MV-4-11 (cell line): ENCODE data around the gene HOXC5.

ENCODE experiments used
- DNase-seq: peaks from one replicate; lab custom pipeline; 2025; lab: John Stamatoyannopoulos, UW

The HOXC5 gene

GRCh38 chr12:54032627-54033100 lies at the start of gene HOXC5:
HOXC5 (plus strand) TSS chr12:54033050; CDS start chr12:54033123, 73 bp downstream.
- DNase-seq, result peak; percentile 67

- DNase-seq, result peak; percentile 69
Observed at GRCh38 chr12:53983568-53983949, 49.3 kb upstream of the HOXC5 start.

- peak; percentile 23 for DNase-seq
Observed at GRCh38 chr12:53983950-53984572, 48.8 kb upstream of the HOXC5 start.

DNA sequence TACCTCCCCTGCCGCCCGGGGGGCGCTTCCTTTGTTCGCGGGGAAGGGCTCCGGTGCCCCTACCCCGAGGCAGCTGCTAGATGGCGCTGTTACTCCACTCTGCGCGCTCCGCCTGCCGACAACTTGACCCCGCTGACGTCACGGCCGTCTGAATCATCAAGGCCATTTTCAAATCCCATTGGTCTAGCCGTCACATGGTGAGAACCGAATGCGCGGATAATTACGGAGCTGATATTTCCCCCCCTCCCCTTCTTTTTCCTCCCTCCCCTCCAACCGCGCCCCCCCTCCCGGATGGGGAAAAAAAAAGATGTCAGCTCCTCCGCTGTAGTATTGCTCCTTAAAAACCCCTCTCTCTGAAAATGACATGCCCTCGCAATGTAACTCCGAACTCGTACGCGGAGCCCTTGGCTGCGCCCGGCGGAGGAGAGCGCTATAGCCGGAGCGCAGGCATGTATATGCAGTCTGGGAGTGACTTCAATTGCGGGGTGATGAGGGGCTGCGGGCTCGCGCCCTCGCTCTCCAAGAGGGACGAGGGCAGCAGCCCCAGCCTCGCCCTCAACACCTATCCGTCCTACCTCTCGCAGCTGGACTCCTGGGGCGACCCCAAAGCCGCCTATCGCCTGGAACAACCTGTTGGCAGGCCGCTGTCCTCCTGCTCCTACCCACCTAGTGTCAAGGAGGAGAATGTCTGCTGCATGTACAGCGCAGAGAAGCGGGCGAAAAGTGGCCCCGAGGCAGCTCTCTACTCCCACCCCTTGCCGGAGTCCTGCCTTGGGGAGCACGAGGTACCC lies 47.8 kb upstream of the HOXC5 start, which contains the start of gene HOXC10:
HOXC10 (plus strand) TSS at position 246 of the 791 bp plus-strand sequence; CDS start at position 360, 114 bp downstream.
- DNase-seq, result peak; percentile 87

GRCh38 chr12:53985692-53985993 lies 47.2 kb upstream of the HOXC5 start:
- no peak for DNase-seq

- DNase-seq, result no peak
Observed at GRCh38 chr12:53985994-53986685, 46.7 kb upstream of the HOXC5 start.

DNA sequence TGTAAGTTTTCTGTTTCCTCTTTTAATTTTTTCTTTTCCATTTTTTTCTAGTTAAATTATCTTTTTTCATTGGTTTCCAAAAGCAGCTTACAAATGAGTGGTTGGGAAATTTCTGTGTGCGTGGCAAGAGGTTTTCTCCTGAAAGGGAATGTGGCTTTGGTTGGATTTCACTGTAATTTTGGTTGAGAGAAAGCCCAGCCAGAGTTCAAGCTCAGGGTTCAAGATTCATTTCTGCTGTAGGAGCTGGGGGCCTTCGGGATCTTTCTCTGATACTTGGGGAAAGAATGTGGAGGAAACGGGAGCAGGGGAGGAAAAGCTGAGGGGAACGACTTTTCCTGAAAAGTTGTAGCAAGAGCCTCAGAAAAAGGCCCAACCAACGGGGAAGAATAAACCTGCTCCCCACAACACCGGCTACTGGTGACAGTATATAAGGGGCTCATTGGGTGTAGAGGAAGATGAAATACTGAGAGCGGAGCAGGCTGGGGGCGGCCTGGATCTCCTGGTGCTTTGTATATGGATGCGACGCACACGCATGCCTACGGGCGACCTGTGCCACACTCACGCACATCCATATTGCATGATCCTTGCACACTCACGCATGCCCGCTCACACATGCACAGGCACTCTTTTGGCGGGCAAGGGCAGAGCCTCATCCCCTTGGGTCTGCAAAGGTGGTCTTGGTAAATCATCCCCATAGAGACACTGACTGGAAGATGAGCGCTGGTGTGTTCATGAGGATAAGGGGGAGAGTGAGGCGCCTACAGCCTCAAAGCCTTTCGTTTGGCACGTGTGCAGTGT lies 46.0 kb upstream of the HOXC5 start:
- DNase-seq, result no peak

DNA sequence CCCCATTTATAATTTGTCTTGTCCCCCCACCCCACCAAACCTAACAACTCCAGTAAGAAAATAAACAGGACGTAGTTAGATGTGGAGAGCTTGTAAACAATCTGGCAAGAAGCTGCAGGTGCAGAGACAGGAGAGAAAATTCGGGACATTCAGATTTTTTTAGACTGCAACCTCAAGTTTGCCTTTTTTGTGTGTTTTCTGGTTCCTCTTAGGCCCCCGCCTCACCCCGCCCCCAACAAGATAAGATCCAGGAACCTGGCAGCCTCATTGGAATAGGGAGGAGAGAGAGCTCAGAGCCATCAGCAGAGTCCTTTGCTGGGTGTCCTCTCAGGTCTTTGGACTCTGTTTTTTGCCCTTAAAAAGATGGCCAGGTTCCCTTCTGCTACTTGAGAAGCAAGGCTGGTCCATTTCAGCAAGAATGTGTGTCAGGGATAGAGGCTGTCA lies 45.0 kb upstream of the HOXC5 start:
- DNase-seq, result no peak

- no peak for DNase-seq
Observed at GRCh38 chr12:53988541-53989226, 44.2 kb upstream of the HOXC5 start.

DNA sequence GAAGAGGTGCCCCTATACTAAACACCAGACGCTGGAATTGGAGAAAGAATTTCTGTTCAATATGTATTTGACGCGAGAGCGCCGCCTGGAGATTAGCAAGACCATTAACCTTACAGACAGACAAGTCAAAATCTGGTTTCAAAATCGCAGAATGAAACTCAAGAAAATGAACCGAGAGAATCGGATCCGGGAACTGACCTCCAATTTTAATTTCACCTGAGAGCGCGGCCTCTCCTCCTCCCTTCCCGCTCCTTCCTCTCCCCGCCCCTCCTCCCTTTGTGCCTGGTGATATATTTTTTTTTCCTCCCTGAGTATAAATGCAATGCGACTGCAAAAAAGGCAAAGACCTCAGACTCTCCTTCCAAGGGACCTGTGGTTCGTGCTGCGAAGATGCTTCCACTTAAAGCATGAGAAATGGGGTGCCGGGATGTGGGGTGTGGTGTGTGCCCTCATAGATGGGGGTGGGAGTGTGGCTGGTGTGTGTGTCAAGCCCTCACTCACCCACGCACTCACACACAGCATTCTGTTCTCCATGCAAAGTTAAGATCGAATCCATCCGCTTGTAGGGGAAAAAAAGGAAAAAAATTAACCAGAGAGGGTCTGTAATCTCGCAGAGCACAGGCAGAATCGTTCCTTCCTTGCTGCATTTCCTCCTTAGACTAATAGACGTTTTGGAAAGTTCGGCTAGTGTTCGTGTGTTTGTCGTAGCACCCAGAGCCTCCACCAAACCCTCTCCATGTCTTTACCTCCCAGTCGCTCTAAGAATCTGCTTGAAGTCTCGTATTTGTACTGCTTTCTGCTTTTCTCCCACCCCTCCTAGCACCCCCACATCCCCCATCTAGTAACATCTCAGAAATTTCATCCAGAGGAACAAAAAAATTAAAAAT lies 43.4 kb upstream of the HOXC5 start:
- DNase-seq, result peak; percentile 78

GRCh38 chr12:53990311-53991076 lies 42.4 kb upstream of the HOXC5 start:
- DNase-seq, result no peak

DNA sequence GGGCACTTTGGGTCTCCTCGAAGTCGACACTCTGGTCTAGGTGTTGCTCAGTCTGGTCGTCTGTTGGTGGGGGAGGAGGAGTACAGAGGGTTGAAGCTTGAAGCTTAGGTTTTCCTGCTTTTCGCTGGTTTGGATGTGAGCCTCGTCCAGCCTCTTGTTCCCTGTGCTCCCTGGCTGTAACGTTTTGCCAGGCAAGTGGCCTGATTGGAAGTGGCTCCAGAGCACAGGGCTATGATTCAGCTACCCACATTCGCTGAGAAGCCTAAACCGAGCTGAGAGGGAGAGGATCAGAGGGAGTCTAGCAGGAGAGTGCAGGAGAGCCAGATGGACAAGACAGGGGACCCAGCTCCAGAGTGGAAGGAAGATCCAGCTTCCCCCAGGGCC lies 41.8 kb upstream of the HOXC5 start:
- no peak for DNase-seq

- DNase-seq, result no peak
Observed at GRCh38 chr12:53992377-53992889, 40.4 kb upstream of the HOXC5 start.

GRCh38 chr12:53993162-53994008 lies 39.5 kb upstream of the HOXC5 start:
- no peak for DNase-seq

GRCh38 chr12:53994009-53994263 lies 38.9 kb upstream of the HOXC5 start:
- no peak for DNase-seq

GRCh38 chr12:53994264-53995001 lies 38.4 kb upstream of the HOXC5 start:
- DNase-seq, result no peak

DNA sequence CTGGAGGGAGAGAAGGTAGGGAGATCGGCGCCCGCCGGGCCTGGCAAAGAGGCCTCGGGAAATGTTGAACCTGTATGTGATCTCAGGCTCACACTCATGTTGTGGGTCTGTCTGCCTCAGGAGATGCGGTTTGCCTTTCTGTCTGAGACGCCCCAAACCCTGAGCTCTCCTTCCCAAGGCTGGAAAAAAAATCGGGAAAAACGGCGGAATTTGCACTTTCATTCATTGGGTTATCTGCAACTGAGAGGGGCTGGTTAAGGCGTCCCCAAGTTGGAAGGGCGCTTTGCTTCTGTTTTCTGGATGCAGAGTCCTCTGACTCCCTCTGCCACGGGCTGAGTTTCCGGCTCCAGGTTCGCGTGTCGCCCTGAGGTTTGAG lies 37.9 kb upstream of the HOXC5 start:
- no peak for DNase-seq
